ENCODE data around the gene SERINC3. TPM values are rescaled to one million over a fixed set of nuclear protein-coding genes. Genes with fewer than 3 reads are reported as not detected.

The SERINC3 gene
- total RNA-seq, 1 donor from 2014 or later, result 94.3 TPM

- no peak overlapping the region for H3K27ac Mint-ChIP-seq (ENCODE audit: unreplicated experiment)
- no peaks in the 10 kb centered on the region for H4K20me1 ChIP-seq (ENCODE audit: insufficient read depth, low read length)
- DNase-seq (ENCODE audit: low read depth) (no peak), FAIRE-seq (no peak)
- H3K4me3 ChIP-seq (ENCODE audit: insufficient read depth, low read depth, low read length), result no peak overlapping the region
- H3K27me3 Mint-ChIP-seq (ENCODE audit: low read depth, unreplicated experiment), result peaks cover 37% of the 10 kb centered on the region
- H3K79me2 ChIP-seq (ENCODE audit: insufficient read depth, low read length), result no peaks in the 10 kb centered on the region
- H3K4me1 ChIP-seq (ENCODE audit: insufficient read depth, low read length), result no peaks in the 10 kb centered on the region
- H3K36me3 ChIP-seq (ENCODE audit: insufficient read depth, low read length), result no peaks in the 10 kb centered on the region
- H2AFZ ChIP-seq (ENCODE audit: low read depth, low read length), result no peak overlapping the region
- no peak overlapping the region for H3K27ac ChIP-seq (ENCODE audit: low read depth, low read length)
- no peaks in the 10 kb centered on the region for H3K4me1 Mint-ChIP-seq (ENCODE audit: low read depth, unreplicated experiment)
- no peak overlapping the region for H3K9ac ChIP-seq (ENCODE audit: low read length)
- no peaks in the 10 kb centered on the region for H3K36me3 Mint-ChIP-seq (ENCODE audit: low read depth, unreplicated experiment)
- TF ChIP-seq CTCF (IDR thresholded peaks at IDR 0.05; ENCODE audit: insufficient read depth, low read depth, low read length), result no peak
- TF ChIP-seq EZH2 (IDR thresholded peaks at IDR 0.05; ENCODE audit: insufficient read depth, low read length), result no peak
- peaks cover 19% of the 10 kb centered on the region for H3K27me3 ChIP-seq (ENCODE audit: insufficient read depth, low read length)
- H3K4me3 Mint-ChIP-seq (ENCODE audit: unreplicated experiment), result no peak overlapping the region
- H3K9me3 Mint-ChIP-seq (ENCODE audit: unreplicated experiment), result no peaks in the 10 kb centered on the region
- no peaks in the 10 kb centered on the region for H3K9me3 ChIP-seq (ENCODE audit: insufficient read depth, low read depth, low read length)
- no peak overlapping the region for H3K4me2 ChIP-seq (ENCODE audit: low read length)
Observed at GRCh38 chr20:44449864-44450263, 72.0 kb downstream of the SERINC3 start.

- no peaks in the 10 kb centered on the region for H4K20me1 ChIP-seq (ENCODE audit: insufficient read depth, low read length)
- Mint-ChIP-seq H3K36me3 (ENCODE audit: low read depth, unreplicated experiment) (no peaks in the 10 kb centered on the region), H3K27ac (ENCODE audit: unreplicated experiment) (no peak overlapping the region), H3K4me1 (ENCODE audit: low read depth, unreplicated experiment) (no peaks in the 10 kb centered on the region), H3K9me3 (ENCODE audit: unreplicated experiment) (no peaks in the 10 kb centered on the region), H3K27me3 (ENCODE audit: low read depth, unreplicated experiment) (peaks cover 37% of the 10 kb centered on the region), H3K4me3 (ENCODE audit: unreplicated experiment) (no peak overlapping the region)
- DNase-seq (ENCODE audit: low read depth) (no peak), FAIRE-seq (no peak)
- no peak overlapping the region for H3K27ac ChIP-seq (ENCODE audit: low read depth, low read length)
- no peaks in the 10 kb centered on the region for H3K36me3 ChIP-seq (ENCODE audit: insufficient read depth, low read length)
- no peak overlapping the region for H3K4me3 ChIP-seq (ENCODE audit: insufficient read depth, low read depth, low read length)
- H3K79me2 ChIP-seq (ENCODE audit: insufficient read depth, low read length), result no peaks in the 10 kb centered on the region
- H3K4me1 ChIP-seq (ENCODE audit: insufficient read depth, low read length), result no peaks in the 10 kb centered on the region
- H3K9me3 ChIP-seq (ENCODE audit: insufficient read depth, low read depth, low read length), result no peaks in the 10 kb centered on the region
- H3K4me2 ChIP-seq (ENCODE audit: low read length), result no peak overlapping the region
- TF ChIP-seq CTCF (IDR thresholded peaks at IDR 0.05; ENCODE audit: insufficient read depth, low read depth, low read length), result no peak
- no peak for TF ChIP-seq EZH2 (IDR thresholded peaks at IDR 0.05; ENCODE audit: insufficient read depth, low read length)
- H2AFZ ChIP-seq (ENCODE audit: low read depth, low read length), result no peak overlapping the region
- no peak overlapping the region for H3K9ac ChIP-seq (ENCODE audit: low read length)
- peaks cover 19% of the 10 kb centered on the region for H3K27me3 ChIP-seq (ENCODE audit: insufficient read depth, low read length)
Observed at GRCh38 chr20:44448753-44449546, 72.9 kb downstream of the SERINC3 start.

GRCh38 chr20:44447827-44448419, 73.9 kb downstream of the SERINC3 start:
- Histone ChIP-seq H3K9ac (ENCODE audit: low read length) (no peak overlapping the region), H2AFZ (ENCODE audit: low read depth, low read length) (no peak overlapping the region), H3K36me3 (ENCODE audit: insufficient read depth, low read length) (no peaks in the 10 kb centered on the region), H3K9me3 (ENCODE audit: insufficient read depth, low read depth, low read length) (no peaks in the 10 kb centered on the region), H3K27me3 (ENCODE audit: insufficient read depth, low read length) (peaks cover 22% of the 10 kb centered on the region), H3K4me1 (ENCODE audit: insufficient read depth, low read length) (no peaks in the 10 kb centered on the region), H3K79me2 (ENCODE audit: insufficient read depth, low read length) (no peaks in the 10 kb centered on the region), H3K4me2 (ENCODE audit: low read length) (no peak overlapping the region), H3K27ac (ENCODE audit: low read depth, low read length) (no peak overlapping the region), H4K20me1 (ENCODE audit: insufficient read depth, low read length) (no peaks in the 10 kb centered on the region), H3K4me3 (ENCODE audit: insufficient read depth, low read depth, low read length) (no peak overlapping the region)
- H3K27ac Mint-ChIP-seq (ENCODE audit: unreplicated experiment), result no peak overlapping the region
- FAIRE-seq (no peak), DNase-seq (ENCODE audit: low read depth) (no peak)
- no peak overlapping the region for H3K4me3 Mint-ChIP-seq (ENCODE audit: unreplicated experiment)
- TF ChIP-seq EZH2 (IDR thresholded peaks at IDR 0.05; ENCODE audit: insufficient read depth, low read length), result no peak
- TF ChIP-seq CTCF (IDR thresholded peaks at IDR 0.05; ENCODE audit: insufficient read depth, low read depth, low read length), result no peak
- no peaks in the 10 kb centered on the region for H3K36me3 Mint-ChIP-seq (ENCODE audit: low read depth, unreplicated experiment)
- H3K27me3 Mint-ChIP-seq (ENCODE audit: low read depth, unreplicated experiment), result peaks cover 40% of the 10 kb centered on the region
- H3K9me3 Mint-ChIP-seq (ENCODE audit: unreplicated experiment), result no peaks in the 10 kb centered on the region
- H3K4me1 Mint-ChIP-seq (ENCODE audit: low read depth, unreplicated experiment), result no peaks in the 10 kb centered on the region

Data from astrocyte (in vitro differentiated cells and primary cell).